PC-3 (cell line): ENCODE measurements around the gene KIF25. TPM values are rescaled to one million over a fixed set of nuclear protein-coding genes. Genes with fewer than 3 reads are reported as not detected.
"Not testable (repeated sequence)": the region's sequence is repeated elsewhere in the genome, so short reads cannot be mapped to it uniquely, and the experiment has no call there.

Experiments
- ATAC-seq: fragments of 200-7000 bp; cut with Tn5 transposase; 2 replicates; pipeline ENCODE4 v1.9.1; 2020; ENCODE audit warnings: mild to moderate bottlenecking, moderate library complexity
- BruUV-seq: library from RNA; stranded (reverse); fragments of 400-500 nt; replicated peaks from 2 replicates; lab custom pipeline; 2021; lab: Mats Ljungman, UMichigan
- CTCF ChIA-PET: fragments of 300-600 bp; sonication (Branson Sonifier 250); formaldehyde crosslinking; loops from one replicate; lab custom pipeline; 2022; ENCODE audit warnings: antibody characterized with exemption; lab: Charles Lee
- POLR2A ChIA-PET: fragments of 300-600 bp; sonication (Branson Sonifier 250); formaldehyde crosslinking; loops from one replicate; lab custom pipeline; 2022; ENCODE audit warnings: antibody characterized with exemption; ENCODE audit not compliant: unreplicated experiment; lab: Charles Lee
- DNase-seq: peaks from one replicate; pipeline ENCODE4 v3.0.0-alpha.2; 2015
- H2AFZ ChIP-seq: fragments of 300-600 bp; sonication (generic); 2 replicates; pipeline ENCODE4 v1.6.0; 2016; ENCODE audit warnings: antibody characterized with exemption, low read length
- H3F3A ChIP-seq: fragments of 300-600 bp; sonication (generic); one replicate; pipeline ENCODE4 v1.6.0; 2017; ENCODE audit warnings: antibody characterized with exemption, low read length, control low read depth, mild to moderate bottlenecking; ENCODE audit not compliant: unreplicated experiment
- H3K27ac ChIP-seq: fragments of 300-600 bp; sonication (generic); 2 replicates; pipeline ENCODE4 v1.5.1; 2016; ENCODE audit warnings: mild to moderate bottlenecking, low read length
- H3K27me3 ChIP-seq: fragments of 300-600 bp; sonication (generic); 2 replicates; pipeline ENCODE4 v1.6.1; 2016; ENCODE audit warnings: low read length, mixed read lengths
- H3K36me3 ChIP-seq: fragments of 300-600 bp; sonication (generic); 2 replicates; pipeline ENCODE4 v1.6.1; 2016; ENCODE audit warnings: low read depth, mixed run types, low read length, mixed read lengths
- H3K4me1 ChIP-seq: fragments of 300-600 bp; sonication (generic); 2 replicates; pipeline ENCODE4 v1.5.1; 2016; ENCODE audit warnings: low read length; ENCODE audit not compliant: insufficient read depth
- H3K4me2 ChIP-seq: fragments of 300-600 bp; sonication (generic); 2 replicates; pipeline ENCODE4 v1.6.0; 2016; ENCODE audit warnings: low read length
- H3K4me3 ChIP-seq: fragments of 300-600 bp; sonication (generic); 2 replicates; pipeline ENCODE4 v1.5.1; 2016; ENCODE audit warnings: mild to moderate bottlenecking, low read length, mixed read lengths
- H3K79me2 ChIP-seq: fragments of 300-600 bp; sonication (generic); 2 replicates; pipeline ENCODE4 v1.6.1; 2017; ENCODE audit warnings: low read length, mixed read lengths
- H3K9ac ChIP-seq: fragments of 300-600 bp; sonication (generic); 2 replicates; pipeline ENCODE4 v1.6.0; 2016; ENCODE audit warnings: mild to moderate bottlenecking, low read length
- H3K9me2 ChIP-seq: fragments of 300-600 bp; sonication (generic); replicated peaks from 2 replicates; pipeline ENCODE4 v1.6.1; 2016; ENCODE audit warnings: mixed run types, low read length, mixed read lengths
- H3K9me3 ChIP-seq: fragments of 300-600 bp; sonication (generic); 2 replicates; pipeline ENCODE4 v1.6.1; 2016; ENCODE audit warnings: low read length, mixed read lengths
- H4K20me1 ChIP-seq: fragments of 300-600 bp; sonication (generic); 2 replicates; pipeline ENCODE4 v1.6.1; 2016; ENCODE audit warnings: low read length, mixed read lengths
- CTCF ChIP-seq: fragments of 300-600 bp; sonication (generic); conservative IDR thresholded peaks from 2 replicates; pipeline ENCODE4 v1.5.1; 2017; ENCODE audit warnings: antibody characterized with exemption, low read depth, mild to moderate bottlenecking, low read length
- EZH2 ChIP-seq: fragments of 300-600 bp; sonication (generic); IDR thresholded peaks from one replicate; pipeline ENCODE4 v1.6.1; 2017; ENCODE audit warnings: antibody characterized with exemption, mild to moderate bottlenecking, low read length; ENCODE audit not compliant: unreplicated experiment
- EZH2phosphoT487 ChIP-seq: fragments of 300-600 bp; sonication (generic); IDR thresholded peaks from 2 replicates; pipeline ENCODE4 v1.6.1; 2018; ENCODE audit warnings: mild to moderate bottlenecking, antibody characterized with exemption, low read length, borderline replicate concordance
- intact Hi-C: fragments of 100-400 bp; cut with micrococcal nuclease; formaldehyde crosslinking; loops from 2 replicates; pipeline ENCODE4 v1.9.0; 2023
- total RNA-seq: library from RNA; depleted of rRNA; stranded (reverse); fragments of >200 nt; gene quantifications from 2 replicates; pipeline ENCODE4 v1.2.3, GENCODE V29; 2014

The KIF25 gene
- total RNA-seq, 1 experiment from 2014 or later = not detected

GRCh38 chr6:167975458-167975857, 22.0 kb upstream of the KIF25 start:
- TF ChIP-seq EZH2 (no peak), EZH2phosphoT487 (no peak), CTCF (no peak)
- Histone ChIP-seq H3K9ac (no peak overlapping the region), H3K4me3 (no peak overlapping the region), H3K79me2 (no peaks in the 10 kb centered on the region), H3F3A (no peaks in the 10 kb centered on the region), H3K4me1 (peaks cover 10% of the 10 kb centered on the region; the same call in 1 of the 2 replicates), H3K27ac (no peak overlapping the region), H4K20me1 (no peaks in the 10 kb centered on the region), H3K4me2 (no peak overlapping the region), H3K36me3 (no peaks in the 10 kb centered on the region), H3K9me2 (no peaks in the 10 kb centered on the region), H3K27me3 (no peaks in the 10 kb centered on the region), H2AFZ (no peak overlapping the region), H3K9me3 (no peaks in the 10 kb centered on the region)
- ChIA-PET POLR2A (no interaction called here), CTCF (no interaction called here)
- DNase-seq = no peak
- no peak for ATAC-seq
- intact Hi-C loops = no loop called here
- no TSS peak for BruUV-seq

GRCh38 chr6:167976116-167976657, 21.3 kb upstream of the KIF25 start:
- POLR2A ChIA-PET, H3K4me2 ChIP-seq, H3K79me2 ChIP-seq, H3K4me1 ChIP-seq, CTCF ChIA-PET, DNase-seq, H3K9ac ChIP-seq, H3K4me3 ChIP-seq, H3K9me3 ChIP-seq, H3K27ac ChIP-seq, H3K9me2 ChIP-seq, intact Hi-C loops, H4K20me1 ChIP-seq, BruUV-seq, H3K27me3 ChIP-seq, H3K36me3 ChIP-seq, H3F3A ChIP-seq, H2AFZ ChIP-seq, ATAC-seq: not testable (repeated sequence)

GRCh38 chr6:167976708-167977107, 20.8 kb upstream of the KIF25 start:
- BruUV-seq = no TSS peak
- CTCF ChIA-PET = no interaction called here

More at GRCh38 chr6:167976708-167977107, 20.8 kb upstream of the KIF25 start:
- no peak for TF ChIP-seq EZH2phosphoT487
- TF ChIP-seq CTCF = no peak
- no peak for TF ChIP-seq EZH2
- POLR2A ChIA-PET = no interaction called here
- DNase-seq (no peak), ATAC-seq (no peak)
- no peaks in the 10 kb centered on the region for H3F3A ChIP-seq
- no peaks in the 10 kb centered on the region for H4K20me1 ChIP-seq
- H3K9me2 ChIP-seq = no peaks in the 10 kb centered on the region
- H3K9ac ChIP-seq = no peak overlapping the region
- H3K27me3 ChIP-seq = no peaks in the 10 kb centered on the region
- no peak overlapping the region for H2AFZ ChIP-seq
- no peaks in the 10 kb centered on the region for H3K9me3 ChIP-seq
- H3K4me3 ChIP-seq = no peak overlapping the region
- H3K4me2 ChIP-seq = no peak overlapping the region
- no peaks in the 10 kb centered on the region for H3K79me2 ChIP-seq
- no peaks in the 10 kb centered on the region for H3K36me3 ChIP-seq
- intact Hi-C loops = no loop called here
- no peak overlapping the region for H3K27ac ChIP-seq
- peaks cover 10% of the 10 kb centered on the region; the same call in 1 of the 2 replicates for H3K4me1 ChIP-seq
